NCI-H187 treated with DMSO at 0.1 percent for 48 hours (cell line): Measurements from ENCODE around the gene GCA.

Experiments used
- DNase-seq: peaks from one replicate; lab custom pipeline; 2025; lab: John Stamatoyannopoulos, UW

Gene GCA

GRCh38 chr2:162343824-162344616 is at the start of gene GCA:
GCA (plus strand) TSS chr2:162344132; CDS start chr2:162344249, 117 bp downstream.
- peak; percentile 76 for DNase-seq

GRCh38 chr2:162295009-162295408 is 48.9 kb upstream of the GCA start:
- no peak for DNase-seq

GRCh38 chr2:162297925-162298552 is 45.9 kb upstream of the GCA start:
- no peak for DNase-seq

- no peak for DNase-seq
These were observed 45.1 kb upstream of the GCA start for GRCh38 chr2:162298669-162299335.

- no peak for DNase-seq
These were observed 43.7 kb upstream of the GCA start for GRCh38 chr2:162300266-162300665.

- DNase-seq, result no peak
These were observed 42.7 kb upstream of the GCA start for GRCh38 chr2:162301151-162301804.

GRCh38 chr2:162301877-162302276 is 42.1 kb upstream of the GCA start:
- no peak for DNase-seq

- DNase-seq, result no peak
These were observed 38.0 kb upstream of the GCA start for GRCh38 chr2:162305901-162306300.

GRCh38 chr2:162308747-162309503 is 35.0 kb upstream of the GCA start:
- no peak for DNase-seq

- no peak for DNase-seq
These were observed 31.1 kb upstream of the GCA start for GRCh38 chr2:162312853-162313252.

- DNase-seq, result no peak
These were observed 28.0 kb upstream of the GCA start for GRCh38 chr2:162315938-162316337.

GRCh38 chr2:162316590-162316989 is 27.3 kb upstream of the GCA start:
- DNase-seq, result no peak

- DNase-seq, result no peak
These were observed 26.7 kb upstream of the GCA start for GRCh38 chr2:162317058-162317742.

GRCh38 chr2:162317861-162318327 is 26.0 kb upstream of the GCA start:
- no peak for DNase-seq

GRCh38 chr2:162318328-162319180 is 25.4 kb upstream of the GCA start, which contains the start of gene IFIH1:
IFIH1 (minus strand) TSS chr2:162318684; CDS start chr2:162318307, 377 bp downstream.
- no peak for DNase-seq

- no peak for DNase-seq
These were observed 22.9 kb upstream of the GCA start for GRCh38 chr2:162320864-162321517.

- no peak for DNase-seq
These were observed 19.0 kb upstream of the GCA start for GRCh38 chr2:162324953-162325352.

GRCh38 chr2:162327134-162327769 is 16.7 kb upstream of the GCA start:
- no peak for DNase-seq

- no peak for DNase-seq
These were observed 16.1 kb upstream of the GCA start for GRCh38 chr2:162327806-162328205.
